NT2/D1 (cell line): ENCODE data around the gene SCO1.
"Not testable (repeated sequence)": the region's sequence is repeated elsewhere in the genome, so short reads cannot be mapped to it uniquely, and the experiment has no call there.

Source experiments
- SUZ12 ChIP-seq: IDR thresholded peaks from 2 replicates; pipeline ENCODE4 v1.6.1; 2011; ENCODE audit not compliant: insufficient read length, insufficient read depth; ENCODE audit errors: extremely low read depth
- YY1 ChIP-seq: IDR thresholded peaks from 2 replicates; pipeline ENCODE4 v1.6.1; 2011; ENCODE audit not compliant: insufficient read length, insufficient read depth

DNA sequence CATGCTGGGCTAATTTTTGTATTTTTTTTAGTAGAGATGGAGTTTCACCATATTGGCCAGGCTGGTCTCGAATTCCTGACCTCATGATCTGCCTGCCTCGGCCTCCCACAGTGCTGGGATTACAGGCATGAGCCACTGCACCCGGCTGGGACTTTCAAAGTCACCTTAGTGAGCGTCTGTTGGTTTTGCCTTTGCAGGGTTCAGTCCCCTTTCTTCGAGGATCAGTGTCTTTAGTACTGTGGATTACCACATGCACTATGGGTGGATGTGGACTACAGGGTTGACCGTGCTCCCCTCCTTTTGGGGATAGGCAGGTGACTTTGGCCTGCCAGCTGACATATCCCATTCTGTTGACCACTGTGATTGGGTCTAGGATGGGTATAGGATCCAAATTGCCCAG is 34.8 kb upstream of the SCO1 start:
- TF ChIP-seq SUZ12, YY1: not testable (repeated sequence)
